ENCODE data around the gene CCR2.

- TF ChIP-seq CTCF (optimal IDR thresholded peaks at IDR 0.05 in 1 of 3, IDR thresholded peaks at IDR 0.05 in 1 of 3, conservative IDR thresholded peaks at IDR 0.05 in 1 of 3; ENCODE audit: extremely low read depth in 1 of 3, insufficient read depth in 2 of 3, low read length in 3 of 3) (no peak), EZH2 (IDR thresholded peaks at IDR 0.05; ENCODE audit: low read length) (no peak)
Measured at GRCh38 chr3:46358466-46358865, 4.6 kb downstream of the CCR2 start.
